KOPT-K1 (cell line): ENCODE results near the gene RBBP4.

Source experiments
- H3K27ac ChIP-seq: fragments of 200-600 bp; sonication (generic); 2 replicates; pipeline ENCODE4 v1.5.1; 2016; ENCODE audit warnings: antibody characterized with exemption, mild to moderate bottlenecking, low read depth, low read length; ENCODE audit not compliant: poor library complexity, severe bottlenecking
- H3K36me3 ChIP-seq: fragments of 200-600 bp; sonication (generic); 2 replicates; pipeline ENCODE4 v1.5.1; 2017; ENCODE audit warnings: antibody characterized with exemption, mild to moderate bottlenecking, low read length, moderate library complexity; ENCODE audit not compliant: insufficient read depth
- H3K9me3 ChIP-seq: fragments of 200-600 bp; sonication (generic); 2 replicates; pipeline ENCODE4 v1.5.1; 2017; ENCODE audit warnings: antibody characterized with exemption, low read length, mild to moderate bottlenecking; ENCODE audit not compliant: insufficient read depth, poor library complexity, severe bottlenecking

RBBP4 gene

GRCh38 chr1:32650752-32651460 is at the start of gene RBBP4:
Gene RBBP4 (plus strand): TSS chr1:32651208. CDS start chr1:32651307, 99 bp downstream.
- Histone ChIP-seq H3K27ac (peak within 1 kb of the TSS; percentile 98), H3K9me3 (no peaks in the 10 kb centered on the region), H3K36me3 (peaks cover 44% of the 10 kb centered on the region)

GRCh38 chr1:32605711-32606424 is 45.1 kb upstream of the RBBP4 start:
- H3K27ac ChIP-seq: no peak overlapping the region
- no peaks in the 10 kb centered on the region; the same call in 1 of the 2 replicates for H3K36me3 ChIP-seq
- no peaks in the 10 kb centered on the region for H3K9me3 ChIP-seq

- H3K36me3 ChIP-seq: no peaks in the 10 kb centered on the region; the same call in 1 of the 2 replicates
- no peaks in the 10 kb centered on the region for H3K9me3 ChIP-seq
- H3K27ac ChIP-seq: no peak overlapping the region
Measured at GRCh38 chr1:32606565-32607371, 44.2 kb upstream of the RBBP4 start.

GRCh38 chr1:32609180-32609579 is 41.8 kb upstream of the RBBP4 start:
- Histone ChIP-seq H3K9me3 (no peaks in the 10 kb centered on the region), H3K27ac (no peak overlapping the region), H3K36me3 (no peaks in the 10 kb centered on the region; the same call in 1 of the 2 replicates)

- Histone ChIP-seq H3K9me3 (no peaks in the 10 kb centered on the region), H3K36me3 (no peaks in the 10 kb centered on the region; the same call in 1 of the 2 replicates), H3K27ac (no peak overlapping the region)
Measured at GRCh38 chr1:32611859-32612188, 39.2 kb upstream of the RBBP4 start.

- no peaks in the 10 kb centered on the region for H3K36me3 ChIP-seq
- no peak overlapping the region for H3K27ac ChIP-seq
- no peaks in the 10 kb centered on the region for H3K9me3 ChIP-seq
Measured at GRCh38 chr1:32612189-32612881, 38.7 kb upstream of the RBBP4 start.

- Histone ChIP-seq H3K36me3 (no peaks in the 10 kb centered on the region), H3K9me3 (no peaks in the 10 kb centered on the region), H3K27ac (no peak overlapping the region)
Measured at GRCh38 chr1:32613472-32613871, 37.5 kb upstream of the RBBP4 start.

GRCh38 chr1:32618673-32619221 is 32.3 kb upstream of the RBBP4 start:
- Histone ChIP-seq H3K9me3 (no peaks in the 10 kb centered on the region), H3K27ac (no peak overlapping the region), H3K36me3 (peaks cover 23% of the 10 kb centered on the region)

GRCh38 chr1:32619701-32620485 is 31.1 kb upstream of the RBBP4 start:
- H3K27ac ChIP-seq: no peak overlapping the region
- H3K9me3 ChIP-seq: no peaks in the 10 kb centered on the region
- peaks cover 23% of the 10 kb centered on the region for H3K36me3 ChIP-seq

GRCh38 chr1:32622205-32622604 is 28.8 kb upstream of the RBBP4 start:
- H3K27ac ChIP-seq: peak overlapping the region; percentile 86
- H3K36me3 ChIP-seq: peaks cover 23% of the 10 kb centered on the region
- H3K9me3 ChIP-seq: no peaks in the 10 kb centered on the region

- Histone ChIP-seq H3K9me3 (no peaks in the 10 kb centered on the region), H3K27ac (peak overlapping the region; percentile 86), H3K36me3 (peaks cover 23% of the 10 kb centered on the region)
Measured at GRCh38 chr1:32622806-32623681, 28.0 kb upstream of the RBBP4 start.

- Histone ChIP-seq H3K9me3 (no peaks in the 10 kb centered on the region), H3K27ac (peak overlapping the region; percentile 86), H3K36me3 (peaks cover 26% of the 10 kb centered on the region)
Measured at GRCh38 chr1:32623775-32624174, 27.2 kb upstream of the RBBP4 start.

GRCh38 chr1:32626176-32626575 is 24.8 kb upstream of the RBBP4 start:
- Histone ChIP-seq H3K27ac (no peak overlapping the region), H3K36me3 (peaks cover 30% of the 10 kb centered on the region; the same call in 1 of the 2 replicates), H3K9me3 (no peaks in the 10 kb centered on the region)
